Measurements from ENCODE around the gene ETV4.

The ETV4 gene

DNA sequence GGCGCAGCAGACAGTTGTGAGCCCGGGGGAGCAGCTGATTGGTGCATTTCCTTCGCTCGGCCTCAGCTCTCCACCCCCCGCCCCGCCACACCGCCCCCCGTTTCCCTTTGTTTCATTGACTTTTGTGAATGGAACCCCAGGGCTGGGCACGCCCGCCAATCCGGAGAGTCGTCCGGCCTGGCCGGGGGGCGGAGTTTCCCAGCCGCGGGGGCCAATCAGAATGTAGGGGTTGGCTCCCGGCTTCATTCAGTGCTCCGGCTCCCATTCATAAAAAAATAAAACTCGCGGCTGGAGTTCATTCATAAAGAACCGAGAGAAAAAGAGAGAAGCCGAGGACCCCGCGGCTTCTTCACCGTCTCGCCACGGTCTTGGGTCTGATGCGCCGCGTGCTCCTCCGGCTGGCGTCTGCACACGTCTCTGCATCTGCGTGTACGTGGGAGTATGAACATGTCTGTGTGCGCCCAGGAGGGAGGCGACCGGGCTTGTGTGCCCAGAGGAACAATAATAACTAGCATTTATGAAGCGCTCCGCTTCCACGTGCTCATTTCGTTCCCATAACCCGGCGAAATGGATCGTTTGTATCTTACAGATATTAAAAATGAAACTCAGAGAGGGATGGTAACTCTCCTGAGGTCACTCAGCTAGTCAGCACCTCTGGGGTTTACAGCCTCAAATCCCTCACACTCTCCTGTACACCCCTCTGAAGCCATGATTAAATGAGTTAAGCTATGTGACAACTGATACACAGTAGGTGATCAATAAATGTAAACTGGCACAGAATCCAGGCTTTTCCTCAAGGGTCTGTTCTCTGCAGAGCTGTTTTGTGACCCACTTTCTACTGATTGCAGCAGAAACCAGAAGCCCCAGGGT lies at the start of gene ETV4:
Gene ETV4, minus strand, starts transcription at position 22 of the 870 bp plus-strand sequence. CDS start 723 bp downstream, outside the sequence.
- Histone ChIP-seq H3K27me3 (ENCODE audit: control insufficient read depth, insufficient read depth, low read length) (peaks cover 4% of the 10 kb centered on the region), H3K4me1 (ENCODE audit: control insufficient read depth, insufficient read depth, low read length) (peaks cover 5% of the 10 kb centered on the region), H3K4me3 (ENCODE audit: low read length) (peak within 1 kb of the TSS; percentile 66), H3K36me3 (ENCODE audit: control insufficient read depth, insufficient read depth, low read length) (no peaks in the 10 kb centered on the region), H3K9ac (ENCODE audit: low read length) (no peak within 1 kb of the TSS), H3K27ac (ENCODE audit: low read depth, low read length) (no peak within 1 kb of the TSS)

DNA sequence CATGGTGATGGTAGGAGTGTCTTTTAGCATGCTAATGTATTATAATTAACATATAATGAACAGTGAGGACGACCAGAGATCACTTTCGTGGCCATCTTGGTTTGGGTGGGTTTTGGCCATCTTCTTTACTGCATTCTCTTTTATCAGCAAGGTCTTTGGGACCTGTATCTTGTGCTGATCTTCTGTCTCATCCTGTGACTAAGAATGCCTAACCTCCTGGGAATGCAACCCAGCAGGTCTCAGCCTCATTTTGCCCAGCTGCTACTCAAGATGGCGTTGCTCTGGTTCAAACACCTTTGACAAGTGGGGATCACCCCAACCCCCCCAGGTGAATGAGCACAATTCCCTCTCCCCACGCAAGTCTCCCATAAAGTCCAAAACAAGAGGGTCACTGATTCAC lies 49.3 kb upstream of the ETV4 start:
- Histone ChIP-seq H3K27me3 (ENCODE audit: control insufficient read depth, insufficient read depth, low read length) (no peaks in the 10 kb centered on the region), H3K27ac (ENCODE audit: low read depth, low read length) (no peak overlapping the region), H3K4me1 (ENCODE audit: control insufficient read depth, insufficient read depth, low read length) (peaks cover 14% of the 10 kb centered on the region)

DNA sequence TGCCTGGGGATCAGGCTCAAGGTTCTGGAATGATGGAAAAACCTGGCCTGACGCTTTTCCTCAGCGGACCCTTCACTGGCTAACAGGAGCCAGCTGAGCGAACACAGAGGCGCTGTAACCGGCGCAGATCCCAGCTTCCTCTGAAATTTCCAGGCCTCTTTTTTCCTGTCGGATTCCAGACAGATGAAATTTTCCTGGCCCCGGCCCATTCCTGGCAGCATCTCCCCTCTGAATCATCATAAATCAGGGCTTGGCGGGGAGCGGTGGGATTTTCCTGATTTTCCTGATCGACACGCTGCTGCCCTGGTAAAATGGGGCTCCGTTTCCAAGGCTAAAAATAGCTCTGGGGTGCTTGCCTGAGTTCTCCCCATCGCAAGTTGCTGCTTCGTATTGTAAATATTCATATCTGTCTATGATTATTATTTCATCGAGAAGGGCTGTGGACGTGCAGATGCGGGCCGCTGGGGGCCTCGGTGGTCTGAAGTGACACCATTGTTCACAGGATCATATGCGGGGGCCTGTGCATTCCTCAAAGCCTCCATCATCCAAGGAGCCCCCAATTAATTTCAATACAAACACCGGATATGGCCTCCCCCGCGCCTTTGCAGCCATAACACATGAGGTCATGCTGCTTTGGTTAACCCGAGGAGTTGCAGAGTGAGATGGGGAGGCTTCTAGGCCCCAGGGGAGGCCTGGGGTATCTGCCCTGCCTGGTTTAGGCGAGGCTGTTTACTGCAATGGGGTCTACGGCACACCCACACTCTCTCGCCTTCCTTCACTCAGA lies 45.8 kb upstream of the ETV4 start:
- Histone ChIP-seq H3K36me3 (ENCODE audit: control insufficient read depth, insufficient read depth, low read length) (no peaks in the 10 kb centered on the region), H3K4me1 (ENCODE audit: control insufficient read depth, insufficient read depth, low read length) (peaks cover 11% of the 10 kb centered on the region), H3K27ac (ENCODE audit: low read depth, low read length) (peak overlapping the region; percentile 78), H3K4me3 (ENCODE audit: low read length) (no peak overlapping the region), H3K9ac (ENCODE audit: low read length) (no peak overlapping the region), H3K27me3 (ENCODE audit: control insufficient read depth, insufficient read depth, low read length) (no peaks in the 10 kb centered on the region)

More for the DNA sequence above, 49.3 kb upstream of the ETV4 start:
- H3K4me3 ChIP-seq (ENCODE audit: low read length) = no peak overlapping the region
- H3K9ac ChIP-seq (ENCODE audit: low read length) = no peak overlapping the region
- H3K36me3 ChIP-seq (ENCODE audit: control insufficient read depth, insufficient read depth, low read length) = no peaks in the 10 kb centered on the region

DNA sequence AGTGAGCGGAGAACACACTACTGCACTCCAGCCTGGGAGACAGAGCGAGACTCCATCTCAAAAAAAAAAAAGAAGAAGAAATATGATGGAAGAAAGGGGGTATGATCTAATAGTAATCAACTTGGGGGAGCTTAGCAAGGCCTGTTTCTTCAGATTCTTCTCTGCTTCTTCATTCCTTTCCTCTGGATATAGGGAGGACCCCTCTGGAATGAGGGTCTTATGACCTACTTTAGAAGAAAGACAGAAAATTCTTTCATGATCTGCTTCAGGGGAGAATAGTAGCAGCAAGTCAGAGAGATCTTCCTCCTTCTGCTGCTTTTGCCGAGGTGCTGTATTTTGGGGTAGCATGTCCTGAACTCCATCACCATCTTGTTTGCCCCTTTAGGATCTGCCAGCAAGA lies 44.9 kb upstream of the ETV4 start:
- Histone ChIP-seq H3K9ac (ENCODE audit: low read length) (peak overlapping the region; percentile 30), H3K27me3 (ENCODE audit: control insufficient read depth, insufficient read depth, low read length) (no peaks in the 10 kb centered on the region), H3K4me3 (ENCODE audit: low read length) (no peak overlapping the region), H3K27ac (ENCODE audit: low read depth, low read length) (peak overlapping the region; percentile 78), H3K36me3 (ENCODE audit: control insufficient read depth, insufficient read depth, low read length) (no peaks in the 10 kb centered on the region), H3K4me1 (ENCODE audit: control insufficient read depth, insufficient read depth, low read length) (peaks cover 11% of the 10 kb centered on the region)

DNA sequence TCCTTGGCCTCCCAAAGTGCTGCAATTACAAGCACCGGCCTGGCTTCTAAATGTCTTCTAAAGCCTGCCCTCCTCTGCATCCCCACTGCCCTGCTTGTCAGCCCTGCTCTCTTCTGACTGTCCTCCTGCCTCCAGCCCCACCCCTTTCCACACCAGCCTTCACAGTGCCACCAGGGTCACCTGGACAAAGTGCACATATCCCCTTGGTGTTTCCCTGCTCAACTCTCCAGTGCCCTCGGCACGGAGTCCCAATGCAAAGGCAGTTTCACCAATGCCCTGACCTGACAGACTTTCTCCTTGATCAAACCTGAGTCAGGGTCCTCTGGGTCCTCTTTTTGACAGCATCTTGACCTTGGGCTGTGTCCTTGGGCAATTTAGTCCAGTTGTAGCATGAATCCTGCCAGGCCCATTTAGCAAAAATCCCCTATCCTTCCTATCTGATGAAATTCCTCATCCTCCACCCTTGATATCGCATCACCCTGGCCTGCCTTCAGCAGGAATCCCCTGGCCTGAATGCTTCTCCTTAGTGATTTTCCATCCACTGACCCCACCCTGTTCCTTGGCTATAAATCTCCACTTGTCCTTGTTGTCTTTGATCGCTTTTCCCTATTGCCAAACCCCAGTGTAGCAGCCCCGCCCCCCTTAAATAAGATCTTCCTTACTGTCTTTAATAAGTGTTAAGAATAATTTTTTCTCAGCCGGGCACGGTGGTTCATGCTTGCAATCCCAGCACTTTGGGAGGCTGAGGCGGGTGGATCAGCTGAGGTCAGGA lies 42.7 kb upstream of the ETV4 start:
- Histone ChIP-seq H3K27ac (ENCODE audit: low read depth, low read length) (no peak overlapping the region), H3K27me3 (ENCODE audit: control insufficient read depth, insufficient read depth, low read length) (no peaks in the 10 kb centered on the region), H3K9ac (ENCODE audit: low read length) (no peak overlapping the region), H3K36me3 (ENCODE audit: control insufficient read depth, insufficient read depth, low read length) (no peaks in the 10 kb centered on the region), H3K4me3 (ENCODE audit: low read length) (no peak overlapping the region), H3K4me1 (ENCODE audit: control insufficient read depth, insufficient read depth, low read length) (peaks cover 11% of the 10 kb centered on the region)

DNA sequence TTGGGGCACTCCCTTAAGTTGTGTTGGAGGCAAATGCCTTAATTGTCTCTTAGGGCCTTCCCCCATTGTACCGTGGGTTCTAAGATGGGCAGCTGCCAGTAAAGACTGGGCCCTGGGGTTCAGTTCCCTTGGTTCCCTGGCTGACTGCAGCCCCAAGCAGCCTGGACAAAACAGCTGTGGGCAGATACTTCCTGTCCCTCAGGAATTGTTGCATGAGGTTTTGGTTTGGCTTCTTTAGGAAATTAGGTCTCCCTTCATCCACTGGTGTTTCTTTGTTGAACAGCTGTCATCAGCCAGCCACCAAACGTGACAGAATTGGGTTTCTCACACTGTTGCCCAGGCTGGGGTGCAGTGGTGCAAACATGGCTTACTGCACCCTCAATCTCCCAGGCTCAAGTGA lies 42.0 kb upstream of the ETV4 start:
- H3K27me3 ChIP-seq (ENCODE audit: control insufficient read depth, insufficient read depth, low read length) = no peaks in the 10 kb centered on the region
- peaks cover 11% of the 10 kb centered on the region for H3K4me1 ChIP-seq (ENCODE audit: control insufficient read depth, insufficient read depth, low read length)
- no peaks in the 10 kb centered on the region for H3K36me3 ChIP-seq (ENCODE audit: control insufficient read depth, insufficient read depth, low read length)
- no peak overlapping the region for H3K27ac ChIP-seq (ENCODE audit: low read depth, low read length)
- H3K4me3 ChIP-seq (ENCODE audit: low read length) = no peak overlapping the region
- no peak overlapping the region for H3K9ac ChIP-seq (ENCODE audit: low read length)

DNA sequence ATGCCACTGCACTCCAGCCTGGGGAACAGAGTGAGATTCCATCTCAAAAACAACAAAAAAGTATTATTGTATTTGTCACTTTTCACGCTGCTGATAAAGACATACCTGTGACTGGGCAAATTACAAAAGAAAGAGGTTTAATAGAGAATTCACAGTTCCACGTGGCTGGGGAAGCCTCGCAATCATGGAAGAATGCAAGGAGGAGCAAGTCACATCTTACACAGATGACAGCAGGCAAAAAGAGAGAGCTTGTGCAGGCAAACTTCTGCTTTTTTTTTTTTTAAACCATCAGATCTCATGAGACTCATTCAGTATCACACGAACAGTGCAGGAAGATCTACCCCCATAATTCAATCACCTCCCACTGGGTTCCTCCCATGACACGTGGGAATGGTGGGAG lies 41.5 kb upstream of the ETV4 start:
- no peak overlapping the region for H3K4me3 ChIP-seq (ENCODE audit: low read length)
- H3K27ac ChIP-seq (ENCODE audit: low read depth, low read length) = no peak overlapping the region
- H3K9ac ChIP-seq (ENCODE audit: low read length) = no peak overlapping the region
- H3K36me3 ChIP-seq (ENCODE audit: control insufficient read depth, insufficient read depth, low read length) = no peaks in the 10 kb centered on the region
- H3K27me3 ChIP-seq (ENCODE audit: control insufficient read depth, insufficient read depth, low read length) = no peaks in the 10 kb centered on the region
- H3K4me1 ChIP-seq (ENCODE audit: control insufficient read depth, insufficient read depth, low read length) = peaks cover 11% of the 10 kb centered on the region

DNA sequence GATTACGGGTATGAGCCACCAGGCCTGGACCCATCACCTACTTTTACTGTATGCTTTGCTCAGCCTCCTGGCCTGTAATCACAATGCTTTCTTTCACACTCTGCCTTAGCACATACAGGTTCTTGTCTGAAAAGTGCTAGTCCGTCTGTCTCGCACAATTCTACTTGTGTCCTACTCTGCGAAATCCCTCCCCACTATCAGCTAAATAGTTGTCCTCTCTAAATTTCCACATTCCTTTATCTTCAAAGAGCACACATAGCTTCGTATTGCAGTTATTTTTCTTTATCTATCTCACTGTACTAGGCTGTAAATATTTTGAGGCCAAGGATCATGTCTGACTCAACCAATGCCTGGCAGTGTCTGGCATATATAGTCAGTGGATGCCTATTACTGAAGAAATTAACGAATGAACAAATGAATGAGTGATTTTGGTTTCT lies 38.5 kb upstream of the ETV4 start:
- H3K27me3 ChIP-seq (ENCODE audit: control insufficient read depth, insufficient read depth, low read length) = no peaks in the 10 kb centered on the region
- H3K4me3 ChIP-seq (ENCODE audit: low read length) = no peak overlapping the region
- no peak overlapping the region for H3K9ac ChIP-seq (ENCODE audit: low read length)
- no peak overlapping the region for H3K27ac ChIP-seq (ENCODE audit: low read depth, low read length)
- H3K4me1 ChIP-seq (ENCODE audit: control insufficient read depth, insufficient read depth, low read length) = no peaks in the 10 kb centered on the region
- no peaks in the 10 kb centered on the region for H3K36me3 ChIP-seq (ENCODE audit: control insufficient read depth, insufficient read depth, low read length)

DNA sequence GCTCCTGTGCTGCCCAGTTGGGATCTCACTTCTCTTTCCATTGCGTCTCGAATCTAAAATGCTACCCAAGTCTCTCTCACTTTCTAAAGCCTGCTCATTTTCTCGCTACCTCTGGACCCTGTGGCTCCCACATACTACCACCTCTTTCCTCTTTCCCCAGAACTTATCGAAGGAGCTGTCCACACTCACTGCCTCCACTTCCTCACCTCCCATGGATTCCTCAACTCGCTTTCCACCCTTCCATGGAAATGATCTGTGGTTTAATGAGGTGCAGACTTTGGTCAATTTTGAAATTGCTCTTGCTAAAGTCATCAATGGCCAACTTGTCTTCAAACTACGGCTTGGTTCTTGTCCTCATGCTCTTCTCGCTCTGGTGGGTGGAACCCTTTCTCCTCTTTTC lies 37.2 kb upstream of the ETV4 start:
- Histone ChIP-seq H3K36me3 (ENCODE audit: control insufficient read depth, insufficient read depth, low read length) (no peaks in the 10 kb centered on the region), H3K4me1 (ENCODE audit: control insufficient read depth, insufficient read depth, low read length) (no peaks in the 10 kb centered on the region), H3K4me3 (ENCODE audit: low read length) (no peak overlapping the region), H3K9ac (ENCODE audit: low read length) (no peak overlapping the region), H3K27ac (ENCODE audit: low read depth, low read length) (no peak overlapping the region), H3K27me3 (ENCODE audit: control insufficient read depth, insufficient read depth, low read length) (no peaks in the 10 kb centered on the region)

DNA sequence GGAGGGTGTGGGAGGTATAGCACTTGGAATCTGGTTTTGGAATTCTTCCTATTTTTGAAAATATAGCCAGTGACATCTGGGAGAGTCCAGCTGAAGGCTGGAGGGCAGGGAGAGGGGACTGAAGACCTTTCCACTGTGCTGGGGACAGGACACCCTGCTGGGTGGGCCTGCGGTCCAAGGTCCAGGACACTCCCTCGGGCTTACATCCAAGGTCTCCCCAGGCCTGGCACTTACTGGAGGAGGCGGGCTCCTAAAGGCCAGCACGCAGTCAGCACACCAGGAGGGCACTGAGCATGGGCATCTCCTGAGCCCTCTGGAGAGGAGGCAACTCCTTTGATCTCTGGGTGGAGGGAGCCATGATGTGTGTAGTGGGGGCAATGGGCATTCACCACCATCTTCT lies 35.5 kb upstream of the ETV4 start:
- no peaks in the 10 kb centered on the region for H3K36me3 ChIP-seq (ENCODE audit: control insufficient read depth, insufficient read depth, low read length)
- no peak overlapping the region for H3K27ac ChIP-seq (ENCODE audit: low read depth, low read length)
- no peaks in the 10 kb centered on the region for H3K27me3 ChIP-seq (ENCODE audit: control insufficient read depth, insufficient read depth, low read length)
- no peak overlapping the region for H3K9ac ChIP-seq (ENCODE audit: low read length)
- H3K4me3 ChIP-seq (ENCODE audit: low read length) = no peak overlapping the region
- no peaks in the 10 kb centered on the region for H3K4me1 ChIP-seq (ENCODE audit: control insufficient read depth, insufficient read depth, low read length)

DNA sequence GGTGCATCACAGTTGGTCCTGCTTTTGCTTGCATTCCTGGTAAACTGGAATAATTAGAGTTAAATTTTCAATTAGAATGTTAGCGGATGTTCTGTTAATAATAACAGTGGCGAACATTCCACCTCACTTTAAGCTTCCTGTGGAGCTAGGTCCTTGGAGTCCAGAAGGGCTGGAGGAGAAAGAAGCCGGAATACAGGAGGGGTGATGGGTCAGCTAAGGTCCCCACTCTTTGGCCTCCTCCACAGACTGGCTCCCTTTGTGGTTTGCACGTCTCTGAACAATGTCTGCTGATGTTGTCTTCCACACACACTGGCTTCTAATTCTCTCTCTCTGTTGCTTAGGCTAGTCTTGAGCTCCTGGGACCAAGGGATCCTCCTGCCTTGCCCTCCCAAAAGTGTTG lies 35.0 kb upstream of the ETV4 start:
- Histone ChIP-seq H3K27ac (ENCODE audit: low read depth, low read length) (no peak overlapping the region), H3K9ac (ENCODE audit: low read length) (no peak overlapping the region), H3K4me3 (ENCODE audit: low read length) (no peak overlapping the region), H3K4me1 (ENCODE audit: control insufficient read depth, insufficient read depth, low read length) (no peaks in the 10 kb centered on the region), H3K27me3 (ENCODE audit: control insufficient read depth, insufficient read depth, low read length) (no peaks in the 10 kb centered on the region), H3K36me3 (ENCODE audit: control insufficient read depth, insufficient read depth, low read length) (no peaks in the 10 kb centered on the region)

DNA sequence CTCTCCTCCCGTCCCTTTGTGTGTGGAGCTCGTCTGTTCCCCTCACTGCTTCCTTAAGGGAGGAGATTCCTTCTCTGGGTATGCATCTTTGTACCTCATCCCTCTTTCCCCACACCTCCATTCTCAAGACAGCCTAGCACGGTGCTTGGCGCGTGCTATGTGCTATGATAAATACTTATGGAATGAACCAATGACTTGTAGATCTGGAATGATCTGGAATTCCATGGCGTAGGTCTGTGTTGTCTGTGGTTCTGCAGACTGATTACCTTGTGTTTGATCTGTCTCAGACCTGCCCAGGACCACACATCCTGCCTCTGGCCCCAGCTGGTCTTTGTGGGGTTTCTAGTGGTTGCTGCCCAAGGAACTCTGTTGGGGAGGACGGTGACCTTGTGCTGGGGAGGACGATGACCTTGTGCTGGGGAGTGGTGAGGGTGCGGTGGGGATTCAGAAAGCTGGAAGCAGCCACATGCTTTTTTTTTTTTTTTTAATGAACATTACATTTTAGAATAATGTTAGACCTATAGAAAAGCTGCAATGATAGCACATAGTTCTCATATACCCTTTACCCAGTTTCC lies 33.5 kb upstream of the ETV4 start:
- H3K27ac ChIP-seq (ENCODE audit: low read depth, low read length) = no peak overlapping the region
- no peaks in the 10 kb centered on the region for H3K4me1 ChIP-seq (ENCODE audit: control insufficient read depth, insufficient read depth, low read length)
- no peak overlapping the region for H3K4me3 ChIP-seq (ENCODE audit: low read length)
- H3K36me3 ChIP-seq (ENCODE audit: control insufficient read depth, insufficient read depth, low read length) = no peaks in the 10 kb centered on the region
- H3K27me3 ChIP-seq (ENCODE audit: control insufficient read depth, insufficient read depth, low read length) = no peaks in the 10 kb centered on the region
- no peak overlapping the region for H3K9ac ChIP-seq (ENCODE audit: low read length)

All from rectal smooth muscle tissue (tissue), 1 donor.